Osteoblast (primary cell): Measurements from ENCODE around the gene PRKAG2. TPM values are rescaled to one million over a fixed set of nuclear protein-coding genes. Genes with fewer than 3 reads are reported as not detected.
A peak's percentile ranks its signal among the peaks of the same experiment; 100 is the strongest.

Source experiments
- DNase-seq: peaks from one replicate; pipeline ENCODE4 v3.0.0; 2011; ENCODE audit warnings: low spot score, mixed read lengths; ENCODE audit not compliant: insufficient read length; ENCODE audit errors: missing footprints
- H2AFZ ChIP-seq: 2 replicates; pipeline ENCODE4 v1.6.0; 2011; ENCODE audit warnings: mild to moderate bottlenecking, low read length
- H3K27ac ChIP-seq: 2 replicates; pipeline ENCODE4 v1.5.1; 2011; ENCODE audit warnings: mild to moderate bottlenecking, low read depth, low read length, moderate library complexity
- H3K27me3 ChIP-seq: 2 replicates; pipeline ENCODE4 v1.6.0; 2012; ENCODE audit warnings: mild to moderate bottlenecking, control low read depth, inconsistent platforms, low read length, moderate library complexity; ENCODE audit not compliant: insufficient read depth
- H3K36me3 ChIP-seq: 2 replicates; pipeline ENCODE4 v1.5.1; 2011; ENCODE audit warnings: mild to moderate bottlenecking, low read length, control low read depth, moderate library complexity; ENCODE audit not compliant: insufficient read depth
- H3K4me1 ChIP-seq: 2 replicates; pipeline ENCODE4 v1.5.1; 2011; ENCODE audit warnings: mild to moderate bottlenecking, low read length, control low read depth, moderate library complexity; ENCODE audit not compliant: insufficient read depth
- H3K4me2 ChIP-seq: 2 replicates; pipeline ENCODE4 v1.6.0; 2011; ENCODE audit warnings: mild to moderate bottlenecking, low read length; ENCODE audit not compliant: insufficient read depth
- H3K4me3 ChIP-seq: fragments of 200-600 bp; sonication (generic); 3 replicates; pipeline ENCODE4 v1.5.1; 2012; ENCODE audit warnings: mild to moderate bottlenecking, low read length, inconsistent platforms; ENCODE audit not compliant: insufficient read depth
- H3K79me2 ChIP-seq: 2 replicates; pipeline ENCODE4 v1.6.0; 2012; ENCODE audit warnings: mild to moderate bottlenecking, low read length, control low read depth, inconsistent platforms; ENCODE audit not compliant: insufficient read depth
- H3K9me3 ChIP-seq: 2 replicates; pipeline ENCODE4 v1.5.1; 2011; ENCODE audit warnings: low read depth, low read length, control low read depth
- H4K20me1 ChIP-seq: 2 replicates; pipeline ENCODE4 v1.6.0; 2012; ENCODE audit warnings: mild to moderate bottlenecking, low read length, control low read depth; ENCODE audit not compliant: insufficient read depth
- total RNA-seq: library from RNA; depleted of rRNA; stranded (reverse); fragments of >200 nt; gene quantifications from 2 replicates; pipeline ENCODE4 v1.2.3, GENCODE V29; 2012
- TF ChIP-seq, protein P1 (sequence below): IDR thresholded peaks from 2 replicates; pipeline ENCODE4 v1.5.1; 2011; ENCODE audit warnings: mild to moderate bottlenecking, low read depth, low read length, moderate library complexity; ENCODE audit errors: extremely low read depth

The PRKAG2 gene
- total RNA-seq, 1 donor, result 20.6 TPM

DNA sequence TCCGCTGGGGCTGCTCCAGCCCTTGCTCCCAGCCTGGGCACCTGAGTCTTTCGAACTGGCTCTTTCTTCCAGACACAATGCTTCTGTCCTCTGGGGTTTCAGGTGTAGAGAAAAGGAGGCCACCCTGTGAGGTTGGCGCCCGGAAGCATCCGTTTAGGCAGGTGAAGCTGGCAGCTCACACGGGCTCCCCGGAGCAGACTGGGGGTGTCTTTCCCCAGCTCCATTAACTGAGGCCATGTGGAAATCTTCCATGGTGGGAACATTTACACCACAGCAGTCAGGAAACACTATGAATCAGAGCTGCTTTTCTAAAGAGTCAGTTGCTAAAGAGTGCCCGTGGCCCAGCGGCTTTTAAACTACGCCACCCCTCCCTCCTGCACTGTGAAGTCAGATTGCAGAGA lies 29.2 kb downstream of the PRKAG2 start:
- Histone ChIP-seq H2AFZ (no peak overlapping the region), H3K9me3 (no peaks in the 10 kb centered on the region), H3K79me2 (no peaks in the 10 kb centered on the region), H4K20me1 (no peaks in the 10 kb centered on the region), H3K4me2 (no peak overlapping the region), H3K4me1 (peaks cover 24% of the 10 kb centered on the region), H3K4me3 (no peak overlapping the region), H3K27ac (no peak overlapping the region), H3K27me3 (peaks cover 2% of the 10 kb centered on the region), H3K36me3 (no peaks in the 10 kb centered on the region)
- TF ChIP-seq, protein P1, sequence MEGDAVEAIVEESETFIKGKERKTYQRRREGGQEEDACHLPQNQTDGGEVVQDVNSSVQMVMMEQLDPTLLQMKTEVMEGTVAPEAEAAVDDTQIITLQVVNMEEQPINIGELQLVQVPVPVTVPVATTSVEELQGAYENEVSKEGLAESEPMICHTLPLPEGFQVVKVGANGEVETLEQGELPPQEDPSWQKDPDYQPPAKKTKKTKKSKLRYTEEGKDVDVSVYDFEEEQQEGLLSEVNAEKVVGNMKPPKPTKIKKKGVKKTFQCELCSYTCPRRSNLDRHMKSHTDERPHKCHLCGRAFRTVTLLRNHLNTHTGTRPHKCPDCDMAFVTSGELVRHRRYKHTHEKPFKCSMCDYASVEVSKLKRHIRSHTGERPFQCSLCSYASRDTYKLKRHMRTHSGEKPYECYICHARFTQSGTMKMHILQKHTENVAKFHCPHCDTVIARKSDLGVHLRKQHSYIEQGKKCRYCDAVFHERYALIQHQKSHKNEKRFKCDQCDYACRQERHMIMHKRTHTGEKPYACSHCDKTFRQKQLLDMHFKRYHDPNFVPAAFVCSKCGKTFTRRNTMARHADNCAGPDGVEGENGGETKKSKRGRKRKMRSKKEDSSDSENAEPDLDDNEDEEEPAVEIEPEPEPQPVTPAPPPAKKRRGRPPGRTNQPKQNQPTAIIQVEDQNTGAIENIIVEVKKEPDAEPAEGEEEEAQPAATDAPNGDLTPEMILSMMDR, result no peak
- peak; percentile 86 for DNase-seq

DNA sequence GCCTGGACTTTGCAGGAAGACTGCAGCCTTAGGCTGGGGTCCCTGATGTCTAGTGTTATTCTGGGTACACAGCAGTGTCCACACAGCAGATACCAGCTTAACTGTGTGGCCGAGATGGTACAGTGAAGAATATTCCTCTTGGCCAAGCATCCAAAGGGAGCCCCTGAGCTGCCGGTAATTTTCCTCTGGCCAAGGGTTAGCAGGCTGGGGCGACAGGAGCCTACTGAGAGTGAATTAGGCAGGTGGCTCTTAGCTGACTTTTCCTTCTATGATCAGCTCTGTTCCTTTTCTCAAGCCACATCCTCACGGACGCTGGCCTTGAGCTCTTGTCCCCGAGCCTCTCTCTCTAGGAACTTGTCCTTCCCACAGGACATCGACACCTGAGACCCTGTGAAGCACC lies 29.8 kb downstream of the PRKAG2 start:
- Histone ChIP-seq H3K4me1 (peaks cover 24% of the 10 kb centered on the region), H3K4me2 (no peak overlapping the region), H3K27me3 (peaks cover 2% of the 10 kb centered on the region), H3K27ac (no peak overlapping the region), H2AFZ (no peak overlapping the region), H3K9me3 (no peaks in the 10 kb centered on the region), H3K79me2 (no peaks in the 10 kb centered on the region), H3K36me3 (no peaks in the 10 kb centered on the region), H4K20me1 (no peaks in the 10 kb centered on the region), H3K4me3 (no peak overlapping the region)
- TF ChIP-seq, protein P1, result no peak
- no peak for DNase-seq

DNA sequence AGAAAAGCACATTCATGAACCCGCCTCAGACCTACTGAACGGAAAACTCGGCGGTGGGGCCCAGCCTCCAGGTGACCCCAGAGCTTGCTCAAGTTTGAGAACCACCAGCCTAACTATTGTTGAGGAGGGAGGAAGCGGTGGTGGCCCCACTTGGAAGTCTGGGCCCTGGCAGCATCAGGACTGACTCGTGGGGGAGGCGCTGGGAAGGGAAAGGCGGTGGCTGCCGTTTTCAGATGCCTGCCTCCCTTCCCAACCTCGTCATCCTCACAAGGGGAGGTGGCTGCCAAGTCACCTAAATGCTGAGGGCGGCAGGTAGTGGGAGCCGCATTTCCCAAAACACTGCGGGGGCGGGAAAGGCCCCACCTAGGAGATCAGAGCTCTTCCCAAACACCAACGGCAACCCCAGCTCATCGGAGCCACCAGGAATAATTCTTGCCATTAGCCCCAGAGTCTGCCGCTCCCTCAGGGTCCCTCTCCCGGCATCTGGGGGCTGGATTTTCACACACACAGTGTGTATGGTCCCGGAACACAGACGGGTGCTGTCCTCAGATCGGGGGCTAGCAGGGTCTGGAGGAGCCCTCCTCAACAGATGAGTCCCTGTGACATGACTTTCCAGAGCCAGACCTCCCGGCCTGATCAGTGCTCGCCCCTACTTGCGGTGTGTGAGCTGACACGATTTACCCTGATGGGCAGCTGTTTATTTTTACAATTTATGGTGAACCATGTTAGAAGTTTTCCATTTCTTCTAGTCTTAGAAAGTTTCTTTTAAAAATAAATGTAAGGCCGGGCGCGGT lies 31.3 kb downstream of the PRKAG2 start:
- no peak for DNase-seq
- H3K4me2 ChIP-seq, result no peak overlapping the region
- H3K4me1 ChIP-seq, result peaks cover 14% of the 10 kb centered on the region
- H2AFZ ChIP-seq, result no peak overlapping the region
- no peaks in the 10 kb centered on the region for H3K27me3 ChIP-seq
- no peaks in the 10 kb centered on the region for H4K20me1 ChIP-seq
- no peaks in the 10 kb centered on the region for H3K9me3 ChIP-seq
- H3K79me2 ChIP-seq, result no peaks in the 10 kb centered on the region
- TF ChIP-seq, protein P1, result no peak
- no peaks in the 10 kb centered on the region for H3K36me3 ChIP-seq
- no peak overlapping the region for H3K27ac ChIP-seq
- H3K4me3 ChIP-seq, result no peak overlapping the region

DNA sequence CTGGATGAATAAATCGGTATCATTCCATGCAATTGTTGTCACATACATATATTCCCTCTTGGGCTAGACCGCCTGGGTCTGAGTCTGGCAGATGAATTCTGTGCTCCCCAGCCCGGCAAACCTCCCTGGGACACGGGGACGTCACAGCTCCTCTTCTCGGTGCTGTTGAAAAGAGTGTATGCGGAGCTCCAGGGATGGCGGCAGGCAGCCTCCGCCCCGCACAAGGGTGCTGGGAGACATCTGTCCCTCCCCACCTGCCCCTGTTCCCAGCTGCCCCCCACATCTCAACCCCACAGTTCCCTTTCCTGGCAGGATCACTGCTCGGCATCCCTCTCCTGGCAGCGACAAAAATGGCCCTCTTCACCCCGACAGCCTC lies 32.1 kb downstream of the PRKAG2 start:
- no peak overlapping the region for H2AFZ ChIP-seq
- peaks cover 13% of the 10 kb centered on the region for H3K4me1 ChIP-seq
- no peak overlapping the region for H3K4me3 ChIP-seq
- H3K27me3 ChIP-seq, result no peaks in the 10 kb centered on the region
- no peaks in the 10 kb centered on the region for H3K36me3 ChIP-seq
- H3K79me2 ChIP-seq, result no peaks in the 10 kb centered on the region
- peak overlapping the region; percentile 53 for H3K4me2 ChIP-seq
- TF ChIP-seq, protein P1, result no peak
- no peaks in the 10 kb centered on the region for H4K20me1 ChIP-seq
- no peak for DNase-seq
- no peaks in the 10 kb centered on the region for H3K9me3 ChIP-seq
- H3K27ac ChIP-seq, result peak overlapping the region; percentile 54
